Panc1 (cell line): ENCODE data around the gene PKP4. TPM values are rescaled to one million over a fixed set of nuclear protein-coding genes. Genes with fewer than 3 reads are reported as not detected.

Source experiments
- ATAC-seq: fragments of 200-7000 bp; cut with Tn5 transposase; 2 replicates; pipeline ENCODE4 v1.9.1; 2020; ENCODE audit warnings: mild to moderate bottlenecking, moderate library complexity
- BruUV-seq: library from RNA; stranded (reverse); fragments of 400-500 nt; replicated peaks from 2 replicates; lab custom pipeline; 2021; lab: Mats Ljungman, UMichigan
- CTCF ChIA-PET: fragments of 300-600 bp; sonication (Branson Sonifier 250); formaldehyde crosslinking; loops from one replicate; lab custom pipeline; 2022; ENCODE audit warnings: antibody characterized with exemption; lab: Charles Lee
- POLR2A ChIA-PET: fragments of 300-600 bp; sonication (Branson Sonifier 250); formaldehyde crosslinking; loops from one replicate; lab custom pipeline; 2022; ENCODE audit warnings: antibody characterized with exemption; lab: Charles Lee
- DNase-seq: peaks from one replicate; pipeline ENCODE4 v3.0.0-alpha.2; 2010; ENCODE audit warnings: low read depth, low spot score
- H3K27ac ChIP-seq: 2 replicates; pipeline ENCODE4 v1.5.1; 2011; ENCODE audit warnings: mild to moderate bottlenecking, low read length, inconsistent platforms
- H3K27me3 ChIP-seq: fragments of 200-500 bp; sonication (Bioruptor generic); 2 replicates; pipeline ENCODE4 v1.6.0; 2014; ENCODE audit warnings: low read length, inconsistent platforms; ENCODE audit not compliant: control insufficient read depth, insufficient read depth
- H3K36me3 ChIP-seq: fragments of 200-500 bp; sonication (Bioruptor generic); 2 replicates; pipeline ENCODE4 v1.5.1; 2014; ENCODE audit warnings: inconsistent platforms, mild to moderate bottlenecking, low read length, moderate library complexity; ENCODE audit not compliant: control insufficient read depth, insufficient read depth
- H3K4me1 ChIP-seq: 2 replicates; pipeline ENCODE4 v1.5.1; 2011; ENCODE audit warnings: inconsistent platforms, mild to moderate bottlenecking, low read length, moderate library complexity; ENCODE audit not compliant: control insufficient read depth, insufficient read depth
- H3K4me3 ChIP-seq, 2 experiments: 2 replicates each; pipeline ENCODE4 v1.5.1; 2011 to 2012; ENCODE audit warnings: low read depth in 2 of 2, low read length in 2 of 2, mild to moderate bottlenecking in 2 of 2, inconsistent platforms in 1 of 2, moderate library complexity in 1 of 2
- H3K9me3 ChIP-seq: fragments of 200-500 bp; sonication (Bioruptor generic); 2 replicates; pipeline ENCODE4 v1.5.1; 2014; ENCODE audit warnings: low read depth, mild to moderate bottlenecking, inconsistent platforms, low read length, moderate library complexity; ENCODE audit not compliant: control insufficient read depth, insufficient read depth
- CTCF ChIP-seq: fragments of 450-650 bp; IDR thresholded peaks from 2 replicates; pipeline ENCODE4 v1.5.1; 2017; ENCODE audit warnings: mild to moderate bottlenecking
- POLR2AphosphoS5 ChIP-seq: IDR thresholded peaks from 2 replicates; pipeline ENCODE4 v1.6.1; 2012; ENCODE audit warnings: mild to moderate bottlenecking, low read depth, low read length, moderate library complexity
- SIN3A ChIP-seq: IDR thresholded peaks from 2 replicates; pipeline ENCODE4 v1.6.1; 2012; ENCODE audit warnings: low read depth, mild to moderate bottlenecking, low read length, moderate library complexity, borderline replicate concordance; ENCODE audit not compliant: insufficient read depth
- TCF7L2 ChIP-seq: IDR thresholded peaks from 2 replicates; pipeline ENCODE4 v1.6.1; 2011; ENCODE audit warnings: mild to moderate bottlenecking, low read depth, low read length, inconsistent platforms
- in situ Hi-C: cut with HindIII; loops from 2 replicates; pipeline ENCODE4 v1.10.0; 2016; ENCODE audit warnings: low sequenced_read_pairs, low pct_unique_long_range_greater_than_20kb
- intact Hi-C: fragments of 100-400 bp; cut with micrococcal nuclease; formaldehyde crosslinking; loops from one replicate; pipeline ENCODE4 v1.10.0; 2022; ENCODE audit not compliant: unreplicated experiment
- total RNA-seq: library from RNA; stranded (reverse); gene quantifications from one replicate; pipeline ENCODE4 v1.2.1, GENCODE V29; 2021; ENCODE audit not compliant: unreplicated experiment
- TF ChIP-seq, protein P1 (sequence below), 2 experiments: IDR thresholded peaks; 2 replicates each; pipeline ENCODE4 v1.6.1; 2011 to 2012; ENCODE audit warnings: low read depth in 2 of 2, control low read depth in 1 of 2, low read length in 1 of 2, mild to moderate bottlenecking in 1 of 2, moderate library complexity in 1 of 2; ENCODE audit not compliant: insufficient read depth in 1 of 2

The PKP4 gene
- total RNA-seq, 1 experiment from 2014 or later: 81.7 TPM

GRCh38 chr2:158659483-158659882, 202.7 kb downstream of the PKP4 start:
- ChIA-PET CTCF (no interaction called here), POLR2A (no interaction called here)
- no peaks in the 10 kb centered on the region for H3K9me3 ChIP-seq
- no peaks in the 10 kb centered on the region for H3K27me3 ChIP-seq
- H3K4me1 ChIP-seq: no peaks in the 10 kb centered on the region
- peaks cover 9% of the 10 kb centered on the region for H3K36me3 ChIP-seq
- intact Hi-C loops (no loop called here), in situ Hi-C loops (no loop called here)
- no peak overlapping the region for H3K27ac ChIP-seq
- no peak for ATAC-seq
- DNase-seq: no peak
- no peak overlapping the region for H3K4me3 ChIP-seq
- TF ChIP-seq TCF7L2: no peak
- no peak for TF ChIP-seq SIN3A
- TF ChIP-seq CTCF: no peak
- TF ChIP-seq POLR2AphosphoS5: no peak
- TF ChIP-seq, protein P1, sequence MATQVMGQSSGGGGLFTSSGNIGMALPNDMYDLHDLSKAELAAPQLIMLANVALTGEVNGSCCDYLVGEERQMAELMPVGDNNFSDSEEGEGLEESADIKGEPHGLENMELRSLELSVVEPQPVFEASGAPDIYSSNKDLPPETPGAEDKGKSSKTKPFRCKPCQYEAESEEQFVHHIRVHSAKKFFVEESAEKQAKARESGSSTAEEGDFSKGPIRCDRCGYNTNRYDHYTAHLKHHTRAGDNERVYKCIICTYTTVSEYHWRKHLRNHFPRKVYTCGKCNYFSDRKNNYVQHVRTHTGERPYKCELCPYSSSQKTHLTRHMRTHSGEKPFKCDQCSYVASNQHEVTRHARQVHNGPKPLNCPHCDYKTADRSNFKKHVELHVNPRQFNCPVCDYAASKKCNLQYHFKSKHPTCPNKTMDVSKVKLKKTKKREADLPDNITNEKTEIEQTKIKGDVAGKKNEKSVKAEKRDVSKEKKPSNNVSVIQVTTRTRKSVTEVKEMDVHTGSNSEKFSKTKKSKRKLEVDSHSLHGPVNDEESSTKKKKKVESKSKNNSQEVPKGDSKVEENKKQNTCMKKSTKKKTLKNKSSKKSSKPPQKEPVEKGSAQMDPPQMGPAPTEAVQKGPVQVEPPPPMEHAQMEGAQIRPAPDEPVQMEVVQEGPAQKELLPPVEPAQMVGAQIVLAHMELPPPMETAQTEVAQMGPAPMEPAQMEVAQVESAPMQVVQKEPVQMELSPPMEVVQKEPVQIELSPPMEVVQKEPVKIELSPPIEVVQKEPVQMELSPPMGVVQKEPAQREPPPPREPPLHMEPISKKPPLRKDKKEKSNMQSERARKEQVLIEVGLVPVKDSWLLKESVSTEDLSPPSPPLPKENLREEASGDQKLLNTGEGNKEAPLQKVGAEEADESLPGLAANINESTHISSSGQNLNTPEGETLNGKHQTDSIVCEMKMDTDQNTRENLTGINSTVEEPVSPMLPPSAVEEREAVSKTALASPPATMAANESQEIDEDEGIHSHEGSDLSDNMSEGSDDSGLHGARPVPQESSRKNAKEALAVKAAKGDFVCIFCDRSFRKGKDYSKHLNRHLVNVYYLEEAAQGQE (IDR thresholded peaks at IDR 0.05; ENCODE audit: insufficient read depth in 1 of 2, low read depth in 2 of 2, low read length in 1 of 2): no peak
- BruUV-seq: no TSS peak

DNA sequence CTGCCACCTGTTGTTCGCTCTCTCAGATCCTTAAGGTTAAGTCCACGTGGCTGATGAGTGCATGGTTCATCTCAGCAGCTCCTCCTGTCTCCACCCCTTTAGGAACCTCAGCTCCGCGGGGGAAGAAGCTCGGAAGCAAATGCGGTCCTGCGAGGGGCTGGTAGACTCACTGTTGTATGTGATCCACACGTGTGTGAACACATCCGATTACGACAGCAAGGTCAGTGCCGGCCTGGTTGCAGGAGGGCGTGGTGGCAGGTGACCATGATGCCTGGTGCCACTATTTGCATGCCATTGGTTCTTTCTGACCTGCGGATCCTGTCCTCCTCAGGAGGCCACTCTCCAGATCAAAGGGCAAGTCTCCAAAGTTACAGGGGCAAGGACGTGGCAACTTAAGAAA, 204.5 kb downstream of the PKP4 start:
- DNase-seq (no peak), ATAC-seq (no peak)
- Histone ChIP-seq H3K36me3 (peaks cover 13% of the 10 kb centered on the region), H3K27ac (no peak overlapping the region), H3K4me1 (no peaks in the 10 kb centered on the region), H3K27me3 (no peaks in the 10 kb centered on the region), H3K4me3 (no peak overlapping the region), H3K9me3 (no peaks in the 10 kb centered on the region)
- intact Hi-C loops: no loop called here
- POLR2A ChIA-PET: no interaction called here
- TF ChIP-seq CTCF (no peak), SIN3A (no peak), POLR2AphosphoS5 (no peak), TCF7L2 (no peak)
- TF ChIP-seq, protein P1 (IDR thresholded peaks at IDR 0.05; ENCODE audit: insufficient read depth in 1 of 2, low read depth in 2 of 2, low read length in 1 of 2): no peak
- BruUV-seq: no TSS peak
- CTCF ChIA-PET: no interaction called here
- in situ Hi-C loops: no loop called here
